Right ventricle myocardium superior (tissue), 1 donor: ENCODE data around the gene SLC2A1. TPM values are rescaled to one million over a fixed set of nuclear protein-coding genes. Genes with fewer than 3 reads are reported as not detected.
"Not testable (repeated sequence)": the region's sequence is repeated elsewhere in the genome, so short reads cannot be mapped to it uniquely, and the experiment has no call there.

Experiments used
- ATAC-seq: fragments of 200-7000 bp; cut with Tn5 transposase; one replicate; pipeline ENCODE4 v1.9.1; 2020; ENCODE audit warnings: mild to moderate bottlenecking; ENCODE audit not compliant: poor library complexity
- DNase-seq: peaks from one replicate; pipeline ENCODE4 v3.0.0-alpha.2; 2020
- intact Hi-C: fragments of 100-400 bp; cut with DNase I; formaldehyde crosslinking; loops from one replicate; pipeline ENCODE4 v1.11.2; 2022
- total RNA-seq: library from RNA; stranded (reverse); fragmentation: NEBNext Ultra II Directional; extraction: Animal tissue kit (Norgen Biotek cat#: 25700); gene quantifications from one replicate; pipeline ENCODE4 v1.2.1, GENCODE V29; 2021
- donor health status: DM: no; HTN: yes; CAD: no; lungs with severe emphysema.

Gene SLC2A1
- total RNA-seq, 1 donor from 2014 or later: 41.2 TPM

DNA sequence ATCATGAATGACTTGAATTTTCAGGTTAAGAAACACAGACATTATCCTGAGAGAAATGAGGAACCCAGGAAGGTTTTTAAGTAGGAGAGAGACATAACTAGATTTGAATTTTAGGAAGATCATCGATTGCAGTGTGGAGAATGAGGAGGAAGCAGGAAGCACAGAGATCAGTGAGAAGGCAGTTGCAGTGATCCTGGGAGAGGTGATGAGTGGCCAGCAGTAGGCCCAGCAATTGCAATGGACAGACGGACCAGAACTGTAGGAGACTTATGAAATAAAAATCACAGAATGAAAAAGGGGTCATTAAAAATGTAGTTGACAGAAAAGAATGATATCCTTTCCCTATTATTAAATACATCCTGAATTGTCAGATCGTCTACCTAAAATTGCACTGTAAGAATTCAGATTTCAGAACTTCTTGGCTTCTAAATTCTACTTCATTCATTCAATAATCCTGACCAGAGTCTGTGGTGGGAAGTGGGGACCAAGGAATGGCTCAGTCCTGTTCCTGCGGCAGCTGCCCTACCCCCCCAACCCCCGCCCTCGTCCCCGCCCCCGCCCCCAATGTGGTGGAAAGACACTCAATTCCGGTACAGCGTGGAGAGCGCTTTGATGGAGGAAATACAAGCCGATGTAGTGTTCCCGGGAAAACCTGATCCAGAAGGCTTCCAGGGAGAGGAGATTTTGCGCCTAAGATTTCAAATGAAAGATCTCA lies 35.1 kb downstream of the SLC2A1 start:
- intact Hi-C loops: no loop called here
- ATAC-seq (peak; percentile 4), DNase-seq (no peak)

DNA sequence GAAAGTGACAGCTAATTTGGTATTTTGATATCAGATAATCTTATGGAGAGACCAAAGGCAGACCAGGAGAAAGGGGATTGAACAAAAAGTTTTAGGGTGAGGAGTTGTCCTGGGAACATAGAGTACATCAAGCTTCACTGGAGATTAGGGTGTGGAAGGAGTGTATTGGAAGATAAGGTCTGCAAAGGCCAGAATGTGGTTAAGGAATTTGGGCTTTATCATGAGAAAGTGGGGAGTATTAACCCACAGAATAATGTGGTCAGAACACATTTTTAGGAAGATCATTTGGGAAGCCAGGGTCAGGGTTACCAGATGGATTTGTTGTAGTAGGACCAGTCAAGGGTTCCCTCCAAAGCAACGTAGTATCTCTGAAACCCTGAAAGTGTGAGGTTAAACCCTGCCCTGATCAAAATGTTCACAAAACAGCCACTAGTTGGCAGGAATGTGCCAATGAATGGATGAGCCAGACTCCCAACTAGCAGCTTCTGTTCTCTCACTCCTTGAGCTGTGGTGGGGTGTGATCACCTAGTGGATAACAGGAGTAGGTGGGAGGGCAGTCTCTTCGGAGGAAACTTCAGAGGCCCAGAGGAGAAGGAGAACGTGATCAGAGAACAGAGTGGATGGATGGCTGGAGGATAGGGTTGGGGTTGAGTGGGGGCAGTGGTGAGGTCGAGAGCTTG lies 35.8 kb downstream of the SLC2A1 start:
- DNase-seq: no peak
- peak; percentile 51 for ATAC-seq
- intact Hi-C loops: no loop called here

DNA sequence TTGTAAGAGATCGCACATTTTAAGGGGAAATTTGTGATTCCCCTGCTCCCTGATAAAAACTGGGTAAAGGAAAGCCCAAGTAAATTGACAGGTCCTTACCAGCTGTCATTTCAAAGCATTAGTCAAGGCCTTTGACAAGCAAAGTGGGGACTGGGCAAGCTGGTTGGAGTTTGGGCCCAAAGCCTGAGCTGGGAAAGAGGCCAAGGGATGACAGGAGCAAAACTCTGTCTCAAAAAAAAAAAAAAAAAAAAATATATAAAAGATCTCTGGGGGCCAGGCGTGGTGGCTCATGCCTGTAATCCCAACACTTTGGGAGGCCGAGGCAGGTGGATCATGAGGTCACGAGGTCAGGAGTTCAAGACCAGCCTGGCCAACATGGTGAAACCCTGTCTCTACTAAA lies 36.9 kb downstream of the SLC2A1 start:
- ATAC-seq (no peak), DNase-seq (no peak)
- intact Hi-C loops: no loop called here

DNA sequence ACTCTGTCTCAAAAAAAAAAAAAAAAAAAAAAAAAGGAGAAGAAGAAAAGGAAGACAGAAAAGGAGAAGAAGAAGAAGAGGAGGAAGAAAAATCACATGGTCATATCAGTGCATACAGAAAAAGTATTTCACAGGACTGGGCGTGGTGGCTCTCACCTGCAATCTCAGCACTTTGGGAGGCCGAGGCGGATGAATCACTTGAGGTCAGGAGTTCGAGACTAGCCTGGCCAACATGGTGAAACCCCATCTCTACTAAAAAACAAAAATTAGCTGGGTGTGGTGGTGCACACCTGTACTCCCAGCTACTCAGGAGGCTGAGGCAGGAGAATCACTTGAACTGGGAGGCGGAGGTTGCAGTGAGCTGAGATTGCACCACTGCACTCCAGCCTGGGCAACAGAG lies 39.0 kb downstream of the SLC2A1 start:
- ATAC-seq, intact Hi-C loops: not testable (repeated sequence)

DNA sequence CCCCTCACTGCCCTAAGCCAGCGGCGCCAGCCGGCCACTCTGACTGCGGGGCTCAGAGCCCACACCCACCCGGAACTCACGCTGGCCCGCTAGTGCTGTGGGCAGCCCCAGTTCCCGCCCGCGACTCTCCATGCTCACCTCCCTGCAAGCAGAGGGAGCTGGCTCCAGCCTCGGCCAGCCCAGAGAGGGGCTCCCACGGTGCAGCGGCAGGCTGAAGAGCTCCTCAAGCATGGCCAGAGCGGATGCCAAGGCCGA lies 41.5 kb downstream of the SLC2A1 start:
- intact Hi-C loops: no loop called here
- DNase-seq (no peak), ATAC-seq (no peak)

More for the DNA sequence above, 39.0 kb downstream of the SLC2A1 start:
- not testable (repeated sequence) for DNase-seq

DNA sequence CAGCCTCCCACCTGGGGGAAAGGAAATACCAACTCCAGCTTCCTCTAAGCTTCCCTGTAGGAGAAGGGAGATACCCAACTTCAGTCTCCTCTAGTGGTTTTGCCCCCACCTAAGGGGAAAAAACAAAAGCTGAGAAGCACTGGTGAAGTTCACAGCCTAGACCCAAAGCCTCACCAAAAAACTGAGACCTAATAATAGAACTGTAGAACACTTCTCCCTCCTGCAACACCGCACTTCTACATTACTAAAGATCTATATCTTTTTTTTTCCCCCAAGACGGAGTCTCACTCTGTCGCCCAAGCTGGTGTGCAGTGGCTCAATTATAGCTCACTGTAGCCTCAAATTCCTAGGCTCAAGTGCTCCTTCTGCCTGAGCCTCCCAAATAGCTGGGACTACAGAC lies 43.2 kb downstream of the SLC2A1 start:
- ATAC-seq: no peak
- intact Hi-C loops: loop anchor here (2.0 kb wide), 1 partner anchor 157 kb away; no protein-coding TSS in a partner anchor
- no peak for DNase-seq

DNA sequence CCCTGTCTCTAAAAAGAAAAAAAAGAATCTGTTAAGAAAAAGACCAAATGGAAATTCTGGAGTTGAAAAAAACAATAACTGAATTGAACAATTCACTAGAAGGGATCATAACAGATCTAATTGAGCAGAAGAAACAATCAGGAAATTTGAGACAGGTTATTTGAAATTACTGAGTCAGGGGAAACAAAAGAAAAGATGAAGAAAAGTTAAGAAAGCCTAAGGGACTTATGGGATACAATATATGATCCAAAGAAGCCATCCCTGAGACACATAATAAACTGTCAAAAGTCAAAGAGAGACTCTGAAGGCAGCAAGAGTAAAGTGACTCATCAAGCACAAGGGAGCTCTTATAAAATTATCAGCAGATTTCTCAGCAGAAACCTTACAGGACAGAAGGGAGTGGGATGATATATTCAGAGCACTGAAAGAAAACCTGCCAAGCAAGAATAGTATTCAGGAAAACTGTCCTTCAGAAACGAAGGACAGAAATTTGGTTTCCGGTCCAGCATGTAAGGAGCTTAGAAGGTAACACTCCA lies 44.5 kb downstream of the SLC2A1 start:
- DNase-seq: no peak
- intact Hi-C loops: loop anchor here (2.0 kb wide), 1 partner anchor 159 kb away; no protein-coding TSS in a partner anchor
- ATAC-seq: no peak

DNA sequence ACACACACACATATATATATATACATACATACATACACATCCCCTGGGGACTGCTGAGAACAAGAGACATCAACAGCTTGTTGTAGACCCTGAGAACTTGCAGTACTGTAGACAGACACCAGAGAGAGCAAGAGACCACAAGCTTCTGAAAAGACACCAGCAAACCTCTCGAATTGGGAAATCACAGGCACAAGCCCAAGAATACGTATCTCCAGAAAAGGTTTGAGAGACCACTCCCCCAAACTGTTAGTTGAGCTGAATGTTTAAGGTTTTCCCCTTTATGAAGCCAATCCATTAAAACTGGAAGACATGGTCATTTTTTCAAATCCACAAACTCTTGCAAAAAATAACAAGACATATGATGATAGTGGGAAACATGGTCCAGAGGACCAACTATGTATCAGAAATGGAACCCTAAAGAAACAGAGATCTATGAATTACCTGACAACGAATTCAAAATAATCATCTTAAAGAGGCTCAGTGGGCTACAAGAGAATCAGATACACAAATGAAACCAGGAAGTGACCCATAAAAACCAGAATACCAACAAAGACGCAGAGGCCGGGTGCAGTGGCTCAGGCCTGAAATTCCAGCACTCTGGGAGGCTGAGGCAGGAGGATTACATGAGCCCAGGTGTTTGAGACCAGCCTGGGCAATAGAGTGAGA lies 45.1 kb downstream of the SLC2A1 start:
- ATAC-seq: peak; percentile 78
- intact Hi-C loops: loop anchor here (2.0 kb wide), 1 partner anchor 159 kb away; no protein-coding TSS in a partner anchor
- DNase-seq: no peak

DNA sequence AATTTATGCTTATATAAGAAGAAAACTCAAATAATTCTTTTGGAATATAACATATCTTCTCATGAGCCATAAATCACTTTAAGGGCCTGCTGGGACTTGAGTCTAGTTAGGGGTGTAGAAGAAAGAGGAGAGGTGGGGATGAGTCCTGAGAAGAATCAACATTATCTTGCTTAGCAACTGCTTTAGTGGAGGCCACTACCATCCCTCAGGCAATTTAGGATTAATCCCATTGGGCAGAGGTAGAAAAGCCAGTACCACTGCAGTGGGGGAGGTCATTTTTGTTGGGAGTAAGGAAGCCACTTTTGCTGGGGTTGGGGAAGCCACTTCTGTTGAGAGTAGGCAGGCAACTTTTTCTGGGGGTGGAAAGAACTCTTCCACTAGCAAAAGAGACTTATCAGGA lies 47.7 kb downstream of the SLC2A1 start:
- intact Hi-C loops: no loop called here
- no peak for DNase-seq
- ATAC-seq: no peak

DNA sequence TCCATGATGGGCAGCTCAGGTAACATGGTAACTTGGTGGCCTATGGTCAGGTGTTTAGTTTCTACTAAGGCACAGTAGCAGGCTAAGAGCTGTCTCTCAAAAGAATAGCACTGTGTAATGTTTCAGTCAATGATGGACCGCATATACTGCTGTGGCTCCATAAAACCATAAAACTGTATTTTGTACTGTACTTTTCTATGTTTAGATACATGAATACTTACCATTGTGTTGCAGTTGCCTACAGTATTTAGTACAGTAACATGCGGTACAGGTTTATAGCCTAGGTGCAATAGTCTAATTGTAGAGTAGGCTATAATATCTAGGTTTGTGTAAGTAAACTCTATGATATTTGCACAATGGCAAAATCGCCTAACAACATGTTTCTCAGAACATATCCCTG lies 50.6 kb downstream of the SLC2A1 start:
- intact Hi-C loops: no loop called here
- DNase-seq (no peak), ATAC-seq (no peak)

DNA sequence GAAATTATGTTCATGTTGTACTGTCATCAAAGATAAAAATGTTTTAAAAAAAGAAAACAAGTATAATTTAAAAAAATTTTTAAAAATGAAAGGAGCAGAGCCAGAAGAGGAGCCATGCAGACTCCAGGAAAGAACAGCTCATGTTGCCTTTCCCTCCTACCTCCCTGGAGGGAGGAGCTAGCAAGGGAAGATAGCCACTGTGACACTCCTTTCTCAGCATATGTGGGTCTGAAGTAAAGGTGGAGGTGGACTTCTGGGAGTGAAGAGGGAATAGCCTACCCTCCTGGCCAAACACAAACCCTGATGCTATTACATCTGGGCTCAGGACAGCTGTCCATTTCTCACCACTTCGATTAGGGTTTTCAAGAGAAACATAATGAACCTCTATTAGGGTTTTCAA lies 54.2 kb downstream of the SLC2A1 start:
- intact Hi-C loops: no loop called here
- ATAC-seq (no peak), DNase-seq (no peak)

DNA sequence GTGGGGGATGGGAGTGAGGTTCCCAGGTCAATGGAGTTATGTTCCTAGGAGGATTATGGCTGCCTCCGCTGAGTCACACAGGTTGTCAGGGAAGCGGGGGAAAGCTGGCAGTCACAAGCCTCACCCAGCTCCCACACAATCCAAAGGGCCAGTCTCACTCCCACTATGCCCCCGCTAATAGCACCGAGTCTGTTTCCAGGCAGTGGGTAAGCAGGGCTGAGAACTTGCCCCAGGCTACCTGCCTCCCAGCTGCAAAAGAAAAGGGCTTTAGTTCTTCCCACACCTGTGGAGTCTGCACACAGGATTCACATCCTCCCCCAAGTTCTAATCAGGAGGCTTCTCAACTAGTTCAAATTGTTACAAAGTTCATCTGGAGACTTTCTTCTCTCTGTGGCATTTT lies 58.7 kb downstream of the SLC2A1 start:
- DNase-seq, ATAC-seq, intact Hi-C loops: not testable (repeated sequence)

DNA sequence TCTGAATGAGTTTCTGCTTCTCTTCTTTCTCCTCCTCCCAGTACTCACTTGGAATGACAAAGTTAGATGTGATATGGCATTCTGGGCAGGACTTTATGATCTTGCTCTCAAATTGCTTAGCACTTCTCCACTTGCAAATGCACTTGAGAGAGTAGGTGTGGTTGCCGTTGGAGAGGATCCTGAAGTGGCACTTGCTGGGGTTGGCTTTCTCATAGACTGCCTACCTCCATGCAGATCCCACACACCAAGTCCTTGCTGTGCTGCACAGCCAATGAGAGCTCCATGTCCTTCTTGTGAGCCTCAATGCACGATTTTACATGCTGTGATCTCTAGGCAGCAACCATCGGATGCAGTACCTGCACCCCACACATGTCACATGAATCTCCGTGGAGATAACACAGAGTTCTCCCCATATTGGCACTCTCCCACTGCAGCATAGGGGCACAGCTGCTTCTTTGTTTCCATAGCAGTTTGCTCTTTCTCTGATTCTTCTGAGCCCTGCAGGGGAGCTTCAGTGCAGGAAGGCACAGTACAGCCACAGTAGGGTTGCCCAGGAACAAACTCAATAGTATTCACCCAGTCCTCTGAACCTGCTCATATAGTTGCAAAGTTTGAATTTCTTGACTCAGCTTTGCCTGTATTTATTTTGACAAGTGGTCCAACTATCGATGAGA lies 67.1 kb downstream of the SLC2A1 start:
- no peak for ATAC-seq
- intact Hi-C loops: no loop called here
- no peak for DNase-seq

DNA sequence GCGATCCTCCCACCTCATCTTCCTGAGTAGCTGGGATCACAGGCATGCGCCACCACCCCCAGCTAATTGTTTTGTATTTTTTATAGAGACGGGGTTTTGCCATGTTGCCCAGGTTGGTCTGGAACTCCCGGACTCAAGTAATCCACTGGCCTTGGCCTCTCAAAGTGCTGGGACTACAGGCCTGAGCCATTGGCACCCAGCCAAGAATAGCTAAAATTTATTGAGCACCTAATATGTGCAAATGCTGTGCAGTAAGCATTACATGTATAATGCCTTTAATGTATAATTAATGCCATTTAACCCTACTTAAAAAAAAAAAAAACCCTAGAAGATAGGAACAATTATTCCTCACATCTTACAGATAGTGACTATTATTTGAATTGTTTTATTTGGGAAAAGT lies 69.4 kb downstream of the SLC2A1 start:
- no peak for ATAC-seq
- intact Hi-C loops: no loop called here
- no peak for DNase-seq

DNA sequence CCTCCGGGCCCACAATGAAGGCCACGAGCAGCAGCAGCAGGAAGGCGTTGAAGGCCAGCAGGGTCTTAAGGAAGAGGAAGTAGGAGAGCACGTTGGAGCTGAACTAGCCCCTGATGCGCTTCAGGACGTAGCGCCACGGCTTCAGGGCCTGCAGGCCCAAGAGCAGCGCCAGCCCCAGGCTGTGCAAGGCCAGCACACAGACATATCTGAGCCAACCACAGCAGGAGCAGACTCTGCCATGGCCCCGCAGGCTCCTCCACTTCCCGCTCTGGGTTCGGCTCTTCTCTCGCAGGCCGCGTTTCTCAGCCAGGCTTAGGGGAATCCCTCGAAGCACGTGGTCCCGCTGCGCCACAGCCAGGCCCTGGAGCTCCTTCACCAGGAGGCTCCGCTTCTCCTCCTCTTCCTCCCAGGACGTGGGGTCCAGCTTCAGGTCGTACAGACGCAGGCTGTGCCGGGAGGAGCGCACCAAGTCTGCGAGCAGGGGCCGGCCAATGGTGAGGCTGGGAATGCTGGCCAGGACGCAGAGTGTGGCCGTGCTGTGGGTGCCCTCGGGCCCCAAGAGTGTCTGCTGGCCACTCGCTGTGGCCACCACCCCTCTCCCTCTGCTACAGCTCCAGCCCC lies 70.5 kb downstream of the SLC2A1 start:
- ATAC-seq (no peak), DNase-seq (peak; percentile 40)
- intact Hi-C loops: no loop called here

DNA sequence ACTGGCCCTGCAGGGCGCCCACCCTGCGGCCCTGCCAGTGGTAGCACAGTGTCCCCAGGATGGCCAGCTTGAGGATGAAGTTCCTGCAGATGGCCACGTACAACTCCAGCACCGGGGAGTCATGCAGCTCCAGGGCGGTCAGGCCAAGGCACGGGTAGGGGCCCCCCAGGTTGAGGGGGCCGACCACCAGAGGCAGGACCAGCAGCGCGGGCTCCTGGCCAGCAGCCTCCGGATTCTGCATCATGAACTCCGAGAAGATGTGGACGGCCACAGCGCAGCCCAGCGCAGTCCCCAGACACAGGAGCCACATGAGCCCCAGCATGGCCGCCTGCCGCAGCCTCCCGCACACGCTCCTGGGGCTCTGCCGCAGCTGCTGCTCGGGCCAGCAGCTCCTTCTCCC lies 71.3 kb downstream of the SLC2A1 start:
- DNase-seq: no peak
- ATAC-seq: no peak
- intact Hi-C loops: no loop called here

DNA sequence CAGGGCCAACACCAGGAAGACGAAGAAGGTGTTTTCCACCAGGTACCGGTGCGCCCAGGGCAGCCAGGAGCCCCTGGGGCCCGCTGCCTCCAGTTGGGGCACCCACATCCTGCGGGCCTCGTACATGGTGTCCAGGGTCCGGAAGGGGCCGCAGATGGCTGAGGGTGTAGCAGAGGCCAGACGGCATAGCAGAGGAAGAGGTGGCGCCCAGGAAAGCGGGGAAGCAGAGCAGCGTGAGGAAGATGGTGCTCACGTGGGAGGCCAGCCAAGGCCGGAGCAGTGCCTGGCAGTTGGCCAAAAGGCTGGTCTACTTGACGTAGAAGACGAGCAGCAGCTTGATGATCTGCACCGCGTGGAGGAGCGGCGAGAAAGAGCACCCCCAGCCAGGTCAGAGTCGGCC lies 71.9 kb downstream of the SLC2A1 start:
- intact Hi-C loops: no loop called here
- ATAC-seq (no peak), DNase-seq (no peak)

DNA sequence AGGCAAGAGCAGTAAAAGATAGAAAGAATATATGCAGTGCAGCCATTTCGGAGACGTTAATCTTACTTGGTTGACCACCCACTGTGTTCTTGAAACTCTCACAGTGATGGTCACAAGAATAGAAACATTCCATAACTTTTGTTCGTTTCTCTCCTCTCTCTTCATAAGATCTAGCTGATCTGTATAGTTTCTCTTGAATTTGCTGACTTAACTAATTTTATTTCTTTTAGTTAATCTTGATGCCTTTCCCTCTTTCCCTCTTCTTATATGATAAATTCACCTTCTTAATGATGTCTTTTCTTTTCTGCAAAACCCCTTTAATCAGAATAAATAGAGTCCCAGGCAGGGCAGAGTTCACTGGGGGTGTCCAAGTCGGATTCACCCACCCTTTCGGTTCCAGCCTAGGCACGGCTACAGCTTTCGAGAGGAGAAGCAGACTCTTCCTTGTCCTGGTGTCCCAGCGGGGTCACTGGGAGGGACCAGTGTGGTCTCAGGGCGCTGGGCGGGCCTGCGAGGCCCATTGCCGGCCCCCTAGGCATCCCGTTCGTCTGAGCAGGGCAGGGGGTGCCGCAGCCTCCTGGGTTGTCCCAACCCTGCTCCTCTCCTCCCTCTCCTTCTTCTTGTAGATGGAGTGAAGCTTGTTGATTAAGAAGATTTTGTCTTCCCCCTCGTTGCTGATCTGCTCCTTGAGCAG lies 72.5 kb downstream of the SLC2A1 start:
- intact Hi-C loops: no loop called here
- DNase-seq (no peak), ATAC-seq (no peak)
